WERI-Rb-1 (cell line): Measurements from ENCODE around the gene POLR2L.

ENCODE experiments used
- DNase-seq: peaks from one replicate; pipeline ENCODE4 v3.0.0-alpha.2; 2020
- H3K27ac ChIP-seq: fragments of 250-450 bp; sonication (Bioruptor Pico); 2 replicates; pipeline ENCODE4 v1.5.1; 2020; ENCODE audit warnings: mild to moderate bottlenecking, moderate library complexity
- H3K27me3 ChIP-seq: fragments of 250-450 bp; sonication (Bioruptor Pico); 2 replicates; pipeline ENCODE4 v1.5.1; 2021; ENCODE audit warnings: mild to moderate bottlenecking, low read depth, moderate library complexity; ENCODE audit not compliant: insufficient read depth, severe bottlenecking
- H3K36me3 ChIP-seq: fragments of 250-450 bp; sonication (Bioruptor Pico); 2 replicates; pipeline ENCODE4 v1.5.1; 2020; ENCODE audit warnings: mild to moderate bottlenecking, moderate library complexity
- H3K4me3 ChIP-seq: 2 replicates; pipeline ENCODE4 v1.5.1; 2011; ENCODE audit warnings: low read depth, mild to moderate bottlenecking, control low read depth, low read length
- H3K9me3 ChIP-seq: fragments of 250-450 bp; sonication (Bioruptor Pico); 2 replicates; pipeline ENCODE4 v1.5.1; 2021; ENCODE audit warnings: mild to moderate bottlenecking, moderate library complexity; ENCODE audit not compliant: severe bottlenecking
- TF ChIP-seq, protein P1 (sequence below): IDR thresholded peaks from 2 replicates; pipeline ENCODE4 v1.5.1; 2011; ENCODE audit warnings: low read depth, mild to moderate bottlenecking, control low read depth, inconsistent platforms, low read length

The POLR2L gene

DNA sequence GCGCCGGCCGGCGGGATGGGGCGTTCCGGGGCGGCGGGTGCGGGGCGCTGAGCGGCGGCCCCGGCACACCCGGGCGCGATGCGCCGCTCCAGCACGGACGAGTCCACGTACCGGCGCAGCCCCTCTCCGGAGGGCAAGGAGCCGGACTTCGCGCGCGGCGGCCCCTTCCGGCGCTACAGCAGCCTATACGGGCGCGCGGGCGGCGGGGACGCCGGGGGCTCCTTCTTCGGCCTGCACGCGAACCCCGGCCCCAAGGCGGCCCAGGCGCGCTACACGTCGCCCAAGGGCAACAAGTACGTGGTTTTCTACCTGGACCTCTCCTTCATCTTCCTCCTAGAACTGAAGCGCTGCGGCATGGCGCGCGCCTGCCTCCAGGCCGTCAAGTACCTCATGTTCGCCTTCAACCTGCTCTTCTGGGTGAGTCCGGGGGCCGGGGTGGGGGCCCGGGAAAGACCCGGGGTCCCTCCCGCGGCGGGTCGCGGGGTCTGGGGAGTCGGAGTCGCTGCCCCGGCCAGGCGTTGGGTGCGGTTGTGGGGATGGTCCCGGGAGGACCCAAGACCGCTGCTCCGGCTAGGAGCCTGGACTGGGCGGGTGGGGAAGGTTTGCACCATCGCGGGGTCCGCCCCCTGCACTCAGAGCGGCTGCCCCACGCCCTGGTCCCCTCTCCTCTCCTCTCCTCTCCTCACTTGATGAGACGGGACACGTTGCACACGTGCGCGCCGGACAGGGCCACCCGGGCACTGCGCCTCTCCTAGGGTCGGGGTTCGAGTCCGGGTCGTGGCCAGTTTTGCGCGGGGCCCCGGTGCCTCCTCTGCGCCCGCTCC is 7.8 kb upstream of the POLR2L start:
- H3K9me3 ChIP-seq = no peaks in the 10 kb centered on the region
- H3K36me3 ChIP-seq = no peaks in the 10 kb centered on the region
- H3K27ac ChIP-seq = no peak overlapping the region
- TF ChIP-seq, protein P1, sequence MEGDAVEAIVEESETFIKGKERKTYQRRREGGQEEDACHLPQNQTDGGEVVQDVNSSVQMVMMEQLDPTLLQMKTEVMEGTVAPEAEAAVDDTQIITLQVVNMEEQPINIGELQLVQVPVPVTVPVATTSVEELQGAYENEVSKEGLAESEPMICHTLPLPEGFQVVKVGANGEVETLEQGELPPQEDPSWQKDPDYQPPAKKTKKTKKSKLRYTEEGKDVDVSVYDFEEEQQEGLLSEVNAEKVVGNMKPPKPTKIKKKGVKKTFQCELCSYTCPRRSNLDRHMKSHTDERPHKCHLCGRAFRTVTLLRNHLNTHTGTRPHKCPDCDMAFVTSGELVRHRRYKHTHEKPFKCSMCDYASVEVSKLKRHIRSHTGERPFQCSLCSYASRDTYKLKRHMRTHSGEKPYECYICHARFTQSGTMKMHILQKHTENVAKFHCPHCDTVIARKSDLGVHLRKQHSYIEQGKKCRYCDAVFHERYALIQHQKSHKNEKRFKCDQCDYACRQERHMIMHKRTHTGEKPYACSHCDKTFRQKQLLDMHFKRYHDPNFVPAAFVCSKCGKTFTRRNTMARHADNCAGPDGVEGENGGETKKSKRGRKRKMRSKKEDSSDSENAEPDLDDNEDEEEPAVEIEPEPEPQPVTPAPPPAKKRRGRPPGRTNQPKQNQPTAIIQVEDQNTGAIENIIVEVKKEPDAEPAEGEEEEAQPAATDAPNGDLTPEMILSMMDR = no peak
- H3K27me3 ChIP-seq = no peaks in the 10 kb centered on the region
- no peak for DNase-seq
- H3K4me3 ChIP-seq = peak overlapping the region; percentile 33

DNA sequence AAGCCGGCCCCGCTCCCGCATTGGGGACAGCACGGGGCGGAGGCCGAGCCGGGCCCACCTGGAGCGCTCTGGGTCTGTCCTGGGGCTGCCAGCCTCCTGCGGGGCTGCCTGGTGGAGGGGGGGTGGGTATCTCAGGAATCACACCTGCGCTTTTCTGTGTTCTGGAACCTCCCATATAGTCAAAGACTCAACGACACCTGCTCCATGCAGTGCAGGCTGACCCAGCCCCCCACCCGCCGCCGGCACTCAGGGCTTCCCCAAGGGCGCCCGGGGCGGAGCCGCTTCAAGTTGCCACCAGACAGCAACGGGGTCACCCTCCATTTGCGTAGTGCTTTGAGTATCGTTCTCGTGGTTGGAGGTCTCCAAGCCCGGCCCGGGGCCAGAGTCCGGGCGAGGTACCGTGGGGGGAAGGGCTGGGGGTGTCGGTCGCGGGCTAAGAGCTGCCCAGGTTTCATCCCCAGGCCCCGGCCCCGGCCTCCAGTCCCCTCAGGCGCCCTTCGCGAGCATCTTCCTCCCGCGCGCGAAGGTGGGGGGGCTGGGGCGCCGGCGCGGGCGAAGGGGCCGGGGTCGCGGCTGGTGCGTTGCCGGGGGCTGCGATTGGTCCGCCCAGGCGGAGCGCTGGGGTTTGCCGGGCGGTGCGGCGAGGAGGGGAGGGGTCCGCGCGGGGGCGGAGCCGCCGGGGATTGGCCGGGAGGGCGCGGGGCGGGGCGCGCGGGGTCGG is 6.9 kb upstream of the POLR2L start:
- H3K4me3 ChIP-seq = peak overlapping the region; percentile 52
- peak overlapping the region; percentile 7; the same call in 1 of the 2 replicates for H3K27ac ChIP-seq
- no peaks in the 10 kb centered on the region for H3K27me3 ChIP-seq
- TF ChIP-seq, protein P1 = no peak
- H3K9me3 ChIP-seq = no peaks in the 10 kb centered on the region
- no peaks in the 10 kb centered on the region for H3K36me3 ChIP-seq
- DNase-seq = peak; percentile 63

DNA sequence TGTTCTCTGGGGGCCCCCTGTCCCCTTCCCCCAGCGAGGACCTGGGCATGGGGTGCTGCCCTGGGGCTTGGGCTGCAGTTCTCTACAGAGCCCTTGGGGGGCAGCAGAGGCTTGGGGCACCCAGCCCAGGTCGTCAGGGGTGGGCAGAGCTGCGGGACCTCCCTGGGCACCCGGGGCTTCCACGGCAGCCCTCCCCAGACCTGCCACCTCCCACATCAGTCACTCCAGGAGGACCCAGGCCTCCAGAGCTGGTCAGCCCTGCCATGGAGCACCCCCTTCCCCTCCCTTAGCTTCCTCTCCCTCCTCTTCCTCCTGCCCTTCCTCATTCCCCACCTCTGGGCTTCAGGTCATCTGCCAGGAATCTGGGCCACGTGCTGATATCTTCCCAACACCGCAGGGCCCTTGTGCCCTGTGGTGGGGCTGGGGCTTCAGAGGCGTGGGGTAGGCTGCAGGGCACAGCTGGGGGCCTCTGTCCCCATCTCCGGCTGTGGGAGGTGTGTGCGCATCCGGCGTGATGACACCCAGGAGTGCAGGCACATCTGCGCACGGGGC is 6.1 kb upstream of the POLR2L start:
- H3K27me3 ChIP-seq = no peaks in the 10 kb centered on the region
- no peak overlapping the region for H3K27ac ChIP-seq
- no peak overlapping the region for H3K4me3 ChIP-seq
- H3K9me3 ChIP-seq = no peaks in the 10 kb centered on the region
- no peaks in the 10 kb centered on the region for H3K36me3 ChIP-seq
- DNase-seq = peak; percentile 65
- TF ChIP-seq, protein P1 = peak; percentile 93

DNA sequence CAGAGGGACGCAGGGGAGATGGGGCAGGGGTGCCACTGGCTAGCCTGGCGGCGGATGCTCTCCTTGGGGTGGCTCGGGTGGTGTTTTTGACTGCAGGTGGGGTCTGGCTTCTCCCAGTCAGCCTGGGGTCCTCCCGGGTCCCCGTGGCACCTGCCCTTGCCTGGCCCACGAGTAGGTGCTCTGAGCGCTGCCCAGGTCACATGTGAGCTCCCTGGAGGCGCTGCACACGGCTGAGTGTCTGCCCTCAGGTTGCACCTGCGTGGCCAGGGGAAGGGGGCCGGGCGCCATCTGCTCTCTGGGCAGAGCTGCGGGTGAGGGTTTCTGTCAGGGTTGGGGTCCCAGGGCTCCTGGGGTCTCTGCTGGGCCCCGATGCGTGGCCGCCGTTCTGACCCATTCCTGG is 5.5 kb upstream of the POLR2L start:
- Histone ChIP-seq H3K27ac (no peak overlapping the region), H3K36me3 (no peaks in the 10 kb centered on the region), H3K4me3 (no peak overlapping the region), H3K27me3 (no peaks in the 10 kb centered on the region), H3K9me3 (no peaks in the 10 kb centered on the region)
- TF ChIP-seq, protein P1 = no peak
- no peak for DNase-seq

DNA sequence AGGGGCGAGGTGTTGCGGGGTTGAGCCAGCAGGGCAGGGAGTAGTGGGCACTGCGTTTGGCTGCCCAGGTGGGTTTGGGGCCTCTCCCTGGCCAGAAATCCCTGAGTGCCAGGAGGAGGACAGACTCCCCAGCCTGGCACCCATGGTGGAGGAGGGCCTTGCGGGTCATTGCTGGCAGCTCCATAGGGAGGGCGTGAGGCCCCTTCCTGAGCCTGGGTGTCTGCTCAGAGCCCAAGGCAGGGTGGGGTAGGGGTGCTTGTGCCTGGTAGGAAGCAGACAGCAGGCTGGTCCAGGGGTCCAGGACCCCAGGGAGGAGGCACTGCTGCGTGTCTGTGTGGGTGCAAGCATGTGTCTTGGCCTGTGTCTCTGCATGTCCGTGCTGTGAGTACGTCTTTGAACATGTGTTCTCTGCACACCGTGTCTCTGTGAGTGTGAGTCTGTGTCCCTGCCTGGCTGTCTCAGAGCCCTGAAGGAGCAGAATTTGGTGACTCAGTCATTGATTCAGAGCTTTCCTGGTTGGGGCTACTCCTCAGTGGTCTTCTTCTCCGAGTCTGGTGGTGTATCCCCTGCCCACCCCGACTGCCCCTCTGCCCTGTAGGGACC is 4.3 kb upstream of the POLR2L start:
- no peaks in the 10 kb centered on the region for H3K27me3 ChIP-seq
- H3K4me3 ChIP-seq = no peak overlapping the region
- no peak for DNase-seq
- TF ChIP-seq, protein P1 = no peak
- peaks cover 6% of the 10 kb centered on the region for H3K36me3 ChIP-seq
- H3K27ac ChIP-seq = no peak overlapping the region
- no peaks in the 10 kb centered on the region for H3K9me3 ChIP-seq
